ENCODE data around the gene IGF2R.

Gene IGF2R

GRCh38 chr6:160015778-160016684 lies 47.1 kb downstream of the IGF2R start:
- TF ChIP-seq CTCF (IDR thresholded peaks at IDR 0.05; ENCODE audit: low read depth, low read length), result no peak
- H3K4me3 ChIP-seq (ENCODE audit: low read depth, low read length), result no peak overlapping the region

- no peak for TF ChIP-seq CTCF (IDR thresholded peaks at IDR 0.05; ENCODE audit: low read depth, low read length)
Observed at GRCh38 chr6:160022101-160022500, 53.2 kb downstream of the IGF2R start.

GRCh38 chr6:160022793-160023192 lies 53.9 kb downstream of the IGF2R start:
- TF ChIP-seq CTCF (IDR thresholded peaks at IDR 0.05; ENCODE audit: low read depth, low read length), result no peak
- H3K4me3 ChIP-seq (ENCODE audit: low read depth, low read length), result no peak overlapping the region

More at GRCh38 chr6:160022101-160022500, 53.2 kb downstream of the IGF2R start:
- H3K4me3 ChIP-seq (ENCODE audit: low read depth, low read length), result no peak overlapping the region

GRCh38 chr6:160024152-160024551 lies 55.3 kb downstream of the IGF2R start:
- no peak overlapping the region for H3K4me3 ChIP-seq (ENCODE audit: low read depth, low read length)
- no peak for TF ChIP-seq CTCF (IDR thresholded peaks at IDR 0.05; ENCODE audit: low read depth, low read length)

- no peak overlapping the region for H3K4me3 ChIP-seq (ENCODE audit: low read depth, low read length)
- no peak for TF ChIP-seq CTCF (IDR thresholded peaks at IDR 0.05; ENCODE audit: low read depth, low read length)
Observed at GRCh38 chr6:160027076-160027475, 58.2 kb downstream of the IGF2R start.

GRCh38 chr6:160027931-160028330 lies 59.0 kb downstream of the IGF2R start:
- no peak overlapping the region for H3K4me3 ChIP-seq (ENCODE audit: low read depth, low read length)
- TF ChIP-seq CTCF (IDR thresholded peaks at IDR 0.05; ENCODE audit: low read depth, low read length), result no peak

GRCh38 chr6:160028487-160029275 lies 59.8 kb downstream of the IGF2R start:
- TF ChIP-seq CTCF (IDR thresholded peaks at IDR 0.05; ENCODE audit: low read depth, low read length), result no peak
- no peak overlapping the region for H3K4me3 ChIP-seq (ENCODE audit: low read depth, low read length)

Data from WI38 (cell line).